K562 (cell line): Measurements from ENCODE around the gene ADCY4. TPM values are rescaled to one million over a fixed set of nuclear protein-coding genes. Genes with fewer than 3 reads are reported as not detected.

Experiments
- ATAC-seq: fragments of 200-7000 bp; cut with Tn5 transposase; 3 replicates; pipeline ENCODE4 v1.9.1; 2020; ENCODE audit warnings: moderate library complexity
- BruUV-seq: library from RNA; stranded (reverse); fragments of 400-500 nt; replicated peaks from 2 replicates; lab custom pipeline; 2021; lab: Mats Ljungman, UMichigan
- CTCF ChIA-PET: fragments of 300-600 bp; formaldehyde crosslinking; extraction: SDS; loops from one replicate; lab custom pipeline; 2021; ENCODE audit warnings: low intra/inter-chr PET ratio; lab: Yijun Ruan, JAX
- POLR2A ChIA-PET: fragments of 300-600, 350-650 bp; sonication (Branson Sonifier 250); formaldehyde crosslinking; extraction: SDS; loops from one replicate; lab custom pipeline; 2021; ENCODE audit warnings: antibody characterized with exemption, inconsistent platforms; lab: Yijun Ruan, JAX
- DNase-seq, 4 experiments: peaks; one replicate each; pipeline versions ENCODE4 v3.0.0 to v3.0.0-alpha.2; 2011 to 2018; ENCODE audit warnings: low spot score in 3 of 4, mixed read lengths in 3 of 4; ENCODE audit errors: extremely low read depth in 1 of 4
- FAIRE-seq: peaks from 2 replicates; lab custom pipeline; 2011; peaks lifted over from hg19 to GRCh38; lab: Jason Lieb, UNC
- H2AFZ ChIP-seq: 2 replicates; pipeline ENCODE4 v1.6.0; 2011; ENCODE audit warnings: low read depth, low read length, control low read depth, inconsistent platforms
- H3K27ac ChIP-seq: fragments of 200-600 bp; 3 replicates; pipeline ENCODE4 v1.8.0; 2011; ENCODE audit warnings: low read depth, mild to moderate bottlenecking, control low read depth, inconsistent platforms, low read length, moderate library complexity, mixed read lengths; ENCODE audit errors: extremely low read depth
- H3K27me3 ChIP-seq, 2 experiments: fragments of 300-600 bp in 1 of 2; 2 replicates in 1 of 2; 3 replicates in 1 of 2; pipeline versions ENCODE4 v1.6.0 to v1.8.0; 2011; ENCODE audit warnings: inconsistent platforms in 2 of 2, low read length in 2 of 2, mild to moderate bottlenecking in 1 of 2, mixed read lengths in 1 of 2, moderate library complexity in 1 of 2; ENCODE audit not compliant: control insufficient read depth in 2 of 2, insufficient read depth in 2 of 2
- H3K36me3 ChIP-seq: fragments of 300-600 bp; 3 replicates; pipeline ENCODE4 v1.8.0; 2011; ENCODE audit warnings: mild to moderate bottlenecking, low read length, inconsistent platforms; ENCODE audit not compliant: control insufficient read depth, insufficient read depth
- H3K4me1 ChIP-seq, 2 experiments: fragments of 200-600 bp in 1 of 2; replicated peaks in 1 of 2; 2 replicates in 1 of 2; 3 replicates in 1 of 2; pipeline versions ENCODE4 v1.5.1 to v1.8.0; 2011; ENCODE audit warnings: inconsistent platforms in 2 of 2, low read length in 2 of 2, mild to moderate bottlenecking in 1 of 2, mixed read lengths in 1 of 2, moderate library complexity in 1 of 2; ENCODE audit not compliant: control insufficient read depth in 2 of 2, insufficient read depth in 2 of 2
- H3K4me2 ChIP-seq: 2 replicates; pipeline ENCODE4 v1.6.1; 2011; ENCODE audit warnings: low read length, control low read depth, inconsistent platforms, mixed read lengths; ENCODE audit not compliant: insufficient read depth
- H3K4me3 ChIP-seq: fragments of 200-600 bp; sonication (generic), shearing (Covaris generic); 2 replicates; pipeline ENCODE4 v1.5.1; 2016; ENCODE audit warnings: control low read depth, inconsistent platforms
- H3K79me2 ChIP-seq: fragments of 200-600 bp; 3 replicates; pipeline ENCODE4 v1.8.0; 2011; ENCODE audit warnings: low read length, inconsistent platforms; ENCODE audit not compliant: control insufficient read depth, insufficient read depth
- H3K9ac ChIP-seq, 2 experiments: 2 replicates each; pipeline versions ENCODE4 v1.6.0 to v1.6.1; 2011; ENCODE audit warnings: low read depth in 2 of 2, low read length in 2 of 2, control low read depth in 1 of 2, inconsistent platforms in 1 of 2, mild to moderate bottlenecking in 1 of 2, mixed read lengths in 1 of 2; ENCODE audit not compliant: insufficient read depth in 1 of 2
- H3K9me1 ChIP-seq: one replicate; pipeline ENCODE4 v1.6.0; 2011; ENCODE audit warnings: inconsistent platforms, mild to moderate bottlenecking, low read length, moderate library complexity; ENCODE audit not compliant: control insufficient read depth, insufficient read depth
- H3K9me3 ChIP-seq: replicated peaks from 2 replicates; pipeline ENCODE4 v1.5.1; 2011; ENCODE audit warnings: low read depth, low read length, inconsistent platforms; ENCODE audit not compliant: control insufficient read depth, insufficient read depth
- H4K20me1 ChIP-seq: replicated peaks from 2 replicates; pipeline ENCODE4 v1.6.1; 2011; ENCODE audit warnings: low read length, inconsistent platforms, mixed read lengths; ENCODE audit not compliant: control insufficient read depth, insufficient read depth
- ATF1 ChIP-seq, 2 experiments: fragments of 450-650 bp in 1 of 2; IDR thresholded peaks; 2 replicates each; pipeline ENCODE4 v1.6.1; 2016; ENCODE audit warnings: missing compliant biosample characterization in 1 of 2, missing genetic modification characterization in 1 of 2
- BRF1 ChIP-seq: IDR thresholded peaks from 3 replicates; pipeline ENCODE4 v1.6.1; 2011; ENCODE audit warnings: borderline replicate concordance, mild to moderate bottlenecking; ENCODE audit not compliant: insufficient read length; ENCODE audit errors: extremely low read depth
- COPS2 ChIP-seq: fragments of 450-650 bp; conservative IDR thresholded peaks from 2 replicates; pipeline ENCODE4 v1.6.1; 2016; ENCODE audit warnings: mild to moderate bottlenecking, moderate library complexity
- ELF1 ChIP-seq: fragments of 200-800 bp; sonication (Bioruptor generic); IDR thresholded peaks from 2 replicates; pipeline ENCODE4 v1.6.1; 2016; ENCODE audit warnings: missing genetic modification characterization, missing compliant biosample characterization
- EP400 ChIP-seq: fragments of 450-650 bp; IDR thresholded peaks from 2 replicates; pipeline ENCODE4 v1.6.1; 2017; ENCODE audit warnings: antibody characterized with exemption, mild to moderate bottlenecking, moderate library complexity
- ERF ChIP-seq: fragments of 450-650 bp; formaldehyde crosslinking; IDR thresholded peaks from 2 replicates; pipeline ENCODE4 v1.4.0; 2020; ENCODE audit warnings: mild to moderate bottlenecking, mixed read lengths
- GMEB1 ChIP-seq: fragments of 250-450 bp; sonication (Bioruptor Pico); IDR thresholded peaks from 2 replicates; pipeline ENCODE4 v1.4.0; 2020; ENCODE audit warnings: mild to moderate bottlenecking
- IFI16 ChIP-seq: fragments of 250-450 bp; sonication (Bioruptor Pico); IDR thresholded peaks from 2 replicates; pipeline ENCODE4 v2.1.2; 2022; ENCODE audit warnings: mild to moderate bottlenecking, inconsistent platforms
- KDM1A ChIP-seq, 2 experiments: fragments of 450-650 bp; IDR thresholded peaks; 2 replicates each; pipeline ENCODE4 v1.6.1; 2016; ENCODE audit warnings: mild to moderate bottlenecking in 2 of 2
- KLF6 ChIP-seq: fragments of 250-450 bp; sonication (Bioruptor Pico); IDR thresholded peaks from 2 replicates; pipeline ENCODE4 v1.4.0; 2020; ENCODE audit warnings: mild to moderate bottlenecking, moderate library complexity, borderline replicate concordance
- MCM2 ChIP-seq: fragments of 450-650 bp; IDR thresholded peaks from 2 replicates; pipeline ENCODE4 v1.6.1; 2017; ENCODE audit warnings: low read depth, mild to moderate bottlenecking
- NR1H2 ChIP-seq: sonication (generic); formaldehyde crosslinking; IDR thresholded peaks from 2 replicates; pipeline ENCODE4 v1.4.0; 2020; ENCODE audit warnings: mild to moderate bottlenecking, missing genetic modification reagents
- PHF21A ChIP-seq: fragments of 450-650 bp; IDR thresholded peaks from 2 replicates; pipeline ENCODE4 v1.6.1; 2017; ENCODE audit warnings: low read depth, borderline replicate concordance
- POLR2AphosphoS5 ChIP-seq: IDR thresholded peaks from 2 replicates; pipeline ENCODE4 v1.6.1; 2011; ENCODE audit warnings: mild to moderate bottlenecking, low read depth, low read length, moderate library complexity; ENCODE audit not compliant: control insufficient read depth, insufficient read depth
- SRSF3 ChIP-seq: fragments of 200-400 bp; formaldehyde crosslinking; IDR thresholded peaks from 2 replicates; pipeline ENCODE4 v1.6.1; 2016; ENCODE audit warnings: mild to moderate bottlenecking, low read length, moderate library complexity; ENCODE audit not compliant: insufficient read depth
- TEAD4 ChIP-seq, 2 experiments: sonication (generic) in 1 of 2; formaldehyde crosslinking in 1 of 2; IDR thresholded peaks; 2 replicates each; pipeline versions ENCODE4 v1.6.1 to v1.8.0; 2012 to 2022; ENCODE audit warnings: borderline replicate concordance in 1 of 2, inconsistent platforms in 1 of 2, low read length in 1 of 2, mild to moderate bottlenecking in 1 of 2, missing genetic modification reagents in 1 of 2
- ZKSCAN3 ChIP-seq: fragments of 250-450 bp; sonication (Bioruptor Pico); IDR thresholded peaks from 2 replicates; pipeline ENCODE4 v1.4.0; 2020
- WGBS: fragments of 100-300 bp; shearing (Covaris generic); methylation state at CpG from one replicate; pipeline ENCODE4 v1.1.6; 2016; ENCODE audit warnings: low coverage, mixed read lengths; ENCODE audit not compliant: insufficient coverage; ENCODE audit errors: missing lambda C conversion rate; 5-methylcytosine and 5-hydroxymethylcytosine counted together
- in situ Hi-C: fragments of 300-500 bp; cut with MboI; formaldehyde crosslinking; loops from 4 replicates; pipeline ENCODE4 v1.15.0; 2018; ENCODE audit warnings: inconsistent platforms, mixed read lengths
- intact Hi-C: fragments of 100-400 bp; cut with micrococcal nuclease; formaldehyde crosslinking; loops from 2 replicates; pipeline ENCODE4 v1.14.2; 2022
- polyA plus RNA-seq, 8 experiments: library from polyadenylated mRNA; depleted of rRNA in 4 of 8; stranded (reverse) in 5 of 8; unstranded in 3 of 8; fragments of >200 nt; fragmentation: Nextera tagmentation in 2 of 8; fragmentation: Illumina TruSeq in 1 of 8; extraction: Ambion mirVana in 2 of 8; extraction: Trizol in 1 of 8; gene quantifications; 2 replicates each; pipeline versions ENCODE4 v1.2.1 to v1.2.3, GENCODE V29; 2011 to 2014; ENCODE audit warnings: inconsistent platforms in 1 of 8, missing spikeins in 1 of 8
- total RNA-seq, 7 experiments: library from RNA; depleted of rRNA in 6 of 7; stranded (reverse); fragments of >200 nt in 6 of 7; fragmentation: Illumina TruSeq in 2 of 7; extraction: Trizol in 2 of 7; gene quantifications; 2 replicates each; pipeline versions ENCODE4 v1.2.1 to v1.2.3, GENCODE V29; 2011 to 2021; ENCODE audit warnings: low replicate concordance in 1 of 7
- TF ChIP-seq, protein P1 (sequence below): fragments of 250-450 bp; sonication (Bioruptor Pico); IDR thresholded peaks from 2 replicates; pipeline ENCODE4 v1.8.0; 2022; ENCODE audit warnings: moderate library complexity, mild to moderate bottlenecking, inconsistent platforms

The ADCY4 gene
- total and polyA plus RNA-seq, 9 of the 15 experiments (the other 6 are each of a cell fraction or from before 2014, with no cell fraction given) = 0.04 to 0.31 (median 0.15) TPM; not detected in 2

GRCh38 chr14:24338843-24339242 is 4.0 kb upstream of the ADCY4 start:
- intact Hi-C loops = no loop called here
- no peak for ATAC-seq
- no peaks in the 10 kb centered on the region for H3K36me3 ChIP-seq
- no peaks in the 10 kb centered on the region for H3K9me1 ChIP-seq
- 58% methylated on average over 8 of the region's 14 CpGs for WGBS
- no peak overlapping the region for H3K4me2 ChIP-seq
- ChIA-PET CTCF (no interaction called here), POLR2A (interaction anchor here (0.9 kb wide), 1 partner anchor 80 kb away, joined by 3 read pairs; no protein-coding TSS in a partner anchor)
- no peaks in the 10 kb centered on the region for H3K9me3 ChIP-seq
- peaks cover under 1 to 22% of the 10 kb centered on the region in 2 experiments; a peak in 4 of 5 replicates for H3K4me1 ChIP-seq
- H3K79me2 ChIP-seq = no peaks in the 10 kb centered on the region
- DNase-seq = no peak
- no peak overlapping the region for H2AFZ ChIP-seq
- H3K4me3 ChIP-seq = no peak overlapping the region
- H3K27ac ChIP-seq = no peak overlapping the region
- peak overlapping the region in 1 of 2 experiments; percentile 5; a peak in 1 of 4 replicates for H3K9ac ChIP-seq
- no peak for FAIRE-seq
- no peak for TF ChIP-seq KLF6 (CRISPR knock-in tag)
- no peak for TF ChIP-seq EP400
- no peak for TF ChIP-seq COPS2
- TF ChIP-seq NR1H2 = no peak
- no peak for TF ChIP-seq IFI16
- TF ChIP-seq ERF (CRISPR knock-in tag) = no peak
- TF ChIP-seq ATF1 (CRISPR knock-in tag; IDR thresholded peaks at IDR 0.05) = no peak
- TF ChIP-seq ATF1 (tag; IDR thresholded peaks at IDR 0.05) = no peak
- no peak for TF ChIP-seq MCM2
- TF ChIP-seq BRF1 = no peak
- TF ChIP-seq KDM1A (IDR thresholded peaks at IDR 0.05) = no peak
- no peak for TF ChIP-seq ELF1 (tag)
- no peak for TF ChIP-seq TEAD4 (IDR thresholded peaks at IDR 0.05; ENCODE audit: low read length)
- TF ChIP-seq TEAD4 (CRISPR knock-in tag; IDR thresholded peaks at IDR 0.05; ENCODE audit: borderline replicate concordance) = no peak
- no peak for TF ChIP-seq GMEB1
- TF ChIP-seq SRSF3 = no peak
- no peak for TF ChIP-seq POLR2AphosphoS5
- TF ChIP-seq, protein P1, sequence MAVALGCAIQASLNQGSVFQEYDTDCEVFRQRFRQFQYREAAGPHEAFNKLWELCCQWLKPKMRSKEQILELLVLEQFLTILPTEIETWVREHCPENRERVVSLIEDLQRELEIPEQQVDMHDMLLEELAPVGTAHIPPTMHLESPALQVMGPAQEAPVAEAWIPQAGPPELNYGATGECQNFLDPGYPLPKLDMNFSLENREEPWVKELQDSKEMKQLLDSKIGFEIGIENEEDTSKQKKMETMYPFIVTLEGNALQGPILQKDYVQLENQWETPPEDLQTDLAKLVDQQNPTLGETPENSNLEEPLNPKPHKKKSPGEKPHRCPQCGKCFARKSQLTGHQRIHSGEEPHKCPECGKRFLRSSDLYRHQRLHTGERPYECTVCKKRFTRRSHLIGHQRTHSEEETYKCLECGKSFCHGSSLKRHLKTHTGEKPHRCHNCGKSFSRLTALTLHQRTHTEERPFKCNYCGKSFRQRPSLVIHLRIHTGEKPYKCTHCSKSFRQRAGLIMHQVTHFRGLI (CRISPR knock-in tag) = no peak
- TF ChIP-seq ZKSCAN3 = no peak
- TF ChIP-seq PHF21A = no peak
- peaks cover 0 to 9% of the 10 kb centered on the region in 2 experiments; a peak in 1 of 5 replicates for H3K27me3 ChIP-seq
- H4K20me1 ChIP-seq = no peaks in the 10 kb centered on the region
- in situ Hi-C loops = loop anchor here (25.0 kb wide), 1 partner anchor 348 kb away; no protein-coding TSS in a partner anchor
- BruUV-seq = no TSS peak
